ENCODE results near the gene ZFY. TPM values are rescaled to one million over a fixed set of nuclear protein-coding genes. Genes with fewer than 3 reads are reported as not detected.

Gene ZFY
- total RNA-seq, 1 experiment from 2014 or later, result 3.5 TPM

DNA sequence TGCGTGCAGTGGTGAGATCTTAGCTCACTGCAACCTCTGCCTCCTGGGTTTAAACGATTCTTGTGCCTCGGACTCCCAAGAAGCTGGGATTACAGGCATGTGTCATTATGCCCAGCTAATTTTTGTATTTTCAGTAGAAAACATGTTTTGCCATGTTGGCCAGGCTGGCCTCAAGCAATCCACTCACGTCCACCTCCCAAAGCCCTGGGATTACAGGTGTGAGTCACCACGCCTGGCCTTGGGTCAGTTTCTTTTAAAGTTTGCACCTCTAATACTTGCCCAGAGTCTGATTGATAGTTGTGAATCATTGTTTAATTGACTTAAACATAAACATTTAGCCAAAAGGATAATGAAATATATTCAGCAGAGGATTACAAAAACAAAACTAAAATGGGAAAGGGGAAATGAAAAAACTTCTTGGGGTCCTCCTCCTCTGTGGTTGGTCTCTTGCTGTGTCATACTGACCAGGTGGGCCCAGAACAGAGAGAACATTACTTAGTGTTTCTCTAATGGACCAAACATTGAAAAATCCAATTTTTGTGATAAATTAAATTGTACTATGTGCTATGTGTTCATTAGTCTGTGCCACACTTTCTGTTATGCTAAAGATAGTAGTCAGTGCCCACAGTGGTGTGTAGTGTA is 38.0 kb downstream of the ZFY start:
- TF ChIP-seq RAD21 (IDR thresholded peaks at IDR 0.05; ENCODE audit: low read depth) (no peak), CEBPB (IDR thresholded peaks at IDR 0.05; ENCODE audit: low read depth) (no peak), EZH2 (IDR thresholded peaks at IDR 0.05) (no peak), EZH2phosphoT487 (IDR thresholded peaks at IDR 0.05; ENCODE audit: borderline replicate concordance) (no peak), SIN3A (IDR thresholded peaks at IDR 0.05; ENCODE audit: low read depth) (no peak), CBX3 (IDR thresholded peaks at IDR 0.05; ENCODE audit: low read depth) (no peak), TCF7L2 (IDR thresholded peaks at IDR 0.05; ENCODE audit: borderline replicate concordance, extremely low read depth, insufficient read depth, insufficient read length) (no peak), ZFX (IDR thresholded peaks at IDR 0.05) (no peak), ZNF274 (IDR thresholded peaks at IDR 0.05; ENCODE audit: low read depth, low read length) (no peak), EGR1 (IDR thresholded peaks at IDR 0.05; ENCODE audit: low read depth) (no peak), YY1 (IDR thresholded peaks at IDR 0.05; ENCODE audit: extremely low read depth, insufficient replicate concordance, low read depth, low read length) (no peak)
- TF ChIP-seq, protein P1, sequence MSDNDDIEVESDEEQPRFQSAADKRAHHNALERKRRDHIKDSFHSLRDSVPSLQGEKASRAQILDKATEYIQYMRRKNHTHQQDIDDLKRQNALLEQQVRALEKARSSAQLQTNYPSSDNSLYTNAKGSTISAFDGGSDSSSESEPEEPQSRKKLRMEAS (IDR thresholded peaks at IDR 0.05), result no peak
- H3K4me1 ChIP-seq (ENCODE audit: control insufficient read depth in 1 of 2, insufficient read depth in 2 of 2, low read length in 2 of 2), result peaks cover 0 to 3% of the 10 kb centered on the region in 2 experiments; a peak in 1 of 4 replicates
- POLR2A ChIA-PET, result no interaction called here
- H3K79me2 ChIP-seq (ENCODE audit: insufficient read depth, low read length), result no peaks in the 10 kb centered on the region
- no TSS peak for BruUV-seq (replicated peaks)
- H2AFZ ChIP-seq (ENCODE audit: low read depth, low read length, poor library complexity, severe bottlenecking), result no peak overlapping the region
- H4K20me1 ChIP-seq (ENCODE audit: insufficient read depth), result no peaks in the 10 kb centered on the region
- no peaks in the 10 kb centered on the region for H3K36me3 ChIP-seq (ENCODE audit: control insufficient read depth in 1 of 2, insufficient read depth in 2 of 2, low read length in 2 of 2)
- no peak overlapping the region for H3K27ac ChIP-seq (ENCODE audit: low read depth, low read length)
- ATAC-seq (no peak), DNase-seq (ENCODE audit: low read depth, low spot score) (no peak)
- intact Hi-C loops (cut with micrococcal nuclease), result no loop called here
- CTCF ChIA-PET, result no interaction called here
- no peaks in the 10 kb centered on the region for H3K9me2 ChIP-seq (ENCODE audit: insufficient read depth)
- no peaks in the 10 kb centered on the region for H3K9me3 ChIP-seq (ENCODE audit: control insufficient read depth in 1 of 2, insufficient read depth in 1 of 2, low read depth in 1 of 2, low read length in 2 of 2)
- no peak overlapping the region for H3K4me2 ChIP-seq (ENCODE audit: low read length)
- H3K9ac ChIP-seq (ENCODE audit: low read length), result no peak overlapping the region
- no peak overlapping the region for H3K4me3 ChIP-seq (replicated peaks in 1 of 2; ENCODE audit: low read depth in 1 of 2, low read length in 2 of 2)
- H3K27me3 ChIP-seq (ENCODE audit: insufficient read depth, low read length), result no peaks in the 10 kb centered on the region
- RAD21 ChIA-PET (ENCODE audit: low non-redundant PET in 1 of 2, low total read pairs in 2 of 2, uncharacterized antibody in 2 of 2, unreplicated experiment in 2 of 2), result no interaction called here

DNA sequence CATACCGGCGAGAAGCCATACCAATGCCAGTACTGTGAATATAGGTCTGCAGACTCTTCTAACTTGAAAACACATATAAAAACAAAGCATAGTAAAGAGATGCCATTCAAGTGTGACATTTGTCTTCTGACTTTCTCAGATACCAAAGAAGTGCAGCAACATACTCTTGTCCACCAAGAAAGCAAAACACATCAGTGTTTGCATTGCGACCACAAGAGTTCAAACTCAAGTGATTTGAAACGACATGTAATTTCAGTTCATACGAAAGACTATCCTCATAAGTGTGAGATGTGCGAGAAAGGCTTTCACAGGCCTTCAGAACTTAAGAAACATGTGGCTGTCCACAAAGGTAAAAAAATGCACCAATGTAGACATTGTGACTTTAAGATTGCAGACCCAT is 44.1 kb downstream of the ZFY start:
- BruUV-seq (replicated peaks), result no TSS peak
- CTCF ChIA-PET, result no interaction called here
- no peaks in the 10 kb centered on the region for H3K9me3 ChIP-seq (ENCODE audit: control insufficient read depth in 1 of 2, insufficient read depth in 1 of 2, low read depth in 1 of 2, low read length in 2 of 2)
- no peak overlapping the region for H2AFZ ChIP-seq (ENCODE audit: low read depth, low read length, poor library complexity, severe bottlenecking)
- no peaks in the 10 kb centered on the region for H3K79me2 ChIP-seq (ENCODE audit: insufficient read depth, low read length)
- no peaks in the 10 kb centered on the region for H3K36me3 ChIP-seq (ENCODE audit: control insufficient read depth in 1 of 2, insufficient read depth in 2 of 2, low read length in 2 of 2)
- TF ChIP-seq, protein P2, sequence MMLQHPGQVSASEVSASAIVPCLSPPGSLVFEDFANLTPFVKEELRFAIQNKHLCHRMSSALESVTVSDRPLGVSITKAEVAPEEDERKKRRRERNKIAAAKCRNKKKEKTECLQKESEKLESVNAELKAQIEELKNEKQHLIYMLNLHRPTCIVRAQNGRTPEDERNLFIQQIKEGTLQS (IDR thresholded peaks at IDR 0.05), result no peak
- TF ChIP-seq CEBPB (IDR thresholded peaks at IDR 0.05; ENCODE audit: low read depth), result no peak
- no peak for TF ChIP-seq EZH2phosphoT487 (IDR thresholded peaks at IDR 0.05; ENCODE audit: borderline replicate concordance)
- no peak for TF ChIP-seq POLR2AphosphoS5 (IDR thresholded peaks at IDR 0.05; ENCODE audit: low read depth, low read length)
- TF ChIP-seq FOSL1 (IDR thresholded peaks at IDR 0.05; ENCODE audit: low read depth), result no peak
- TF ChIP-seq SIN3A (IDR thresholded peaks at IDR 0.05; ENCODE audit: low read depth), result no peak
- H3K9ac ChIP-seq (ENCODE audit: low read length), result no peak overlapping the region
- H3K4me2 ChIP-seq (ENCODE audit: low read length), result no peak overlapping the region
- no peaks in the 10 kb centered on the region for H3K9me2 ChIP-seq (ENCODE audit: insufficient read depth)
- no peak overlapping the region for H3K27ac ChIP-seq (ENCODE audit: low read depth, low read length)
- DNase-seq (ENCODE audit: low read depth, low spot score) (no peak), ATAC-seq (no peak)
- POLR2A ChIA-PET, result no interaction called here
- no peak overlapping the region for H3K4me3 ChIP-seq (replicated peaks in 1 of 2; ENCODE audit: low read depth in 1 of 2, low read length in 2 of 2)
- RAD21 ChIA-PET (ENCODE audit: low non-redundant PET in 1 of 2, low total read pairs in 2 of 2, uncharacterized antibody in 2 of 2, unreplicated experiment in 2 of 2), result no interaction called here
- no peaks in the 10 kb centered on the region for H4K20me1 ChIP-seq (ENCODE audit: insufficient read depth)
- H3K27me3 ChIP-seq (ENCODE audit: insufficient read depth, low read length), result no peaks in the 10 kb centered on the region
- no peaks in the 10 kb centered on the region for H3K4me1 ChIP-seq (ENCODE audit: control insufficient read depth in 1 of 2, insufficient read depth in 2 of 2, low read length in 2 of 2)
- intact Hi-C loops (cut with micrococcal nuclease), result no loop called here

Data from HCT116 (cell line).